GM12878 (cell line): Measurements from ENCODE around the gene QPCT. TPM values are rescaled to one million over a fixed set of nuclear protein-coding genes. Genes with fewer than 3 reads are reported as not detected.

ENCODE experiments used
- ATAC-seq: fragments of 200-7000 bp; cut with Tn5 transposase; 3 replicates; pipeline ENCODE4 v1.9.1; 2020; ENCODE audit warnings: mild to moderate bottlenecking, moderate library complexity
- BruUV-seq: library from RNA; stranded (reverse); fragments of 400-500 nt; replicated peaks from 2 replicates; lab custom pipeline; 2021; lab: Mats Ljungman, UMichigan
- CTCF ChIA-PET: fragments of 300-600 bp; sonication (Branson Sonifier 250); formaldehyde crosslinking; extraction: SDS; loops from one replicate; lab custom pipeline; 2021; ENCODE audit warnings: inconsistent platforms; lab: Yijun Ruan, JAX
- POLR2A ChIA-PET: fragments of 350-600 bp; formaldehyde crosslinking; extraction: SDS; loops from one replicate; lab custom pipeline; 2021; ENCODE audit warnings: inconsistent platforms; lab: Charles Lee
- RAD21 ChIA-PET: fragments of 300-600 bp; sonication (Branson Sonifier 250); formaldehyde crosslinking; loops from one replicate; lab custom pipeline; 2023; ENCODE audit warnings: antibody characterized with exemption; ENCODE audit not compliant: unreplicated experiment; lab: Charles Lee
- SMC1A ChIA-PET: fragments of 300-600 bp; sonication (Branson Sonifier 250); formaldehyde crosslinking; loops from one replicate; lab custom pipeline; 2023; ENCODE audit not compliant: unreplicated experiment, uncharacterized antibody; lab: Charles Lee
- DNase-seq: peaks from one replicate; pipeline ENCODE4 v3.0.0-alpha.2; 2011; ENCODE audit warnings: low read depth, low spot score
- FAIRE-seq: peaks from 3 replicates; lab custom pipeline; 2011; peaks lifted over from hg19 to GRCh38; lab: Jason Lieb, UNC
- H2AFZ ChIP-seq: 2 replicates; pipeline ENCODE4 v1.6.0; 2011; ENCODE audit warnings: low read depth, low read length, control low read depth; ENCODE audit not compliant: control insufficient read depth
- H3K27ac ChIP-seq: 2 replicates; pipeline ENCODE4 v1.5.1; 2011; ENCODE audit warnings: control low read depth; ENCODE audit not compliant: control insufficient read depth, insufficient read depth
- H3K27me3 ChIP-seq, 2 experiments: replicated peaks in 1 of 2; 2 replicates each; pipeline versions ENCODE4 v1.6.0 to v1.6.1; 2011; ENCODE audit warnings: low read length in 1 of 2; ENCODE audit not compliant: control insufficient read depth in 2 of 2, insufficient read depth in 2 of 2
- H3K36me3 ChIP-seq, 2 experiments: 2 replicates each; pipeline ENCODE4 v1.5.1; 2011; ENCODE audit warnings: low read length in 1 of 2; ENCODE audit not compliant: control insufficient read depth in 2 of 2, insufficient read depth in 2 of 2
- H3K4me1 ChIP-seq: 2 replicates; pipeline ENCODE4 v1.6.1; 2011; ENCODE audit warnings: mild to moderate bottlenecking, low read length, moderate library complexity, mixed read lengths; ENCODE audit not compliant: control insufficient read depth, insufficient read depth
- H3K4me2 ChIP-seq: 2 replicates; pipeline ENCODE4 v1.6.0; 2011; ENCODE audit warnings: control low read depth; ENCODE audit not compliant: control insufficient read depth, insufficient read depth
- H3K4me3 ChIP-seq: fragments of 200-600 bp; sonication (generic); 2 replicates; pipeline ENCODE4 v1.5.1; 2016
- H3K79me2 ChIP-seq: 2 replicates; pipeline ENCODE4 v1.6.0; 2011; ENCODE audit warnings: low read length; ENCODE audit not compliant: control insufficient read depth, insufficient read depth
- H3K9ac ChIP-seq: 2 replicates; pipeline ENCODE4 v1.8.0; 2011; ENCODE audit warnings: low read length, control low read depth, mixed read lengths; ENCODE audit not compliant: control insufficient read depth, insufficient read depth
- H3K9me3 ChIP-seq: replicated peaks from 3 replicates; pipeline ENCODE4 v1.5.1; 2011; ENCODE audit warnings: mild to moderate bottlenecking, low read length; ENCODE audit not compliant: control insufficient read depth, insufficient read depth
- H4K20me1 ChIP-seq: 2 replicates; pipeline ENCODE4 v1.6.0; 2011; ENCODE audit not compliant: control insufficient read depth, insufficient read depth
- BCL11A ChIP-seq: IDR thresholded peaks from 2 replicates; pipeline ENCODE4 v1.6.1; 2011; ENCODE audit warnings: low read depth, low read length
- DPF2 ChIP-seq: fragments of 450-650 bp; IDR thresholded peaks from 2 replicates; pipeline ENCODE4 v1.6.1; 2017; ENCODE audit warnings: mild to moderate bottlenecking
- FOS ChIP-seq: IDR thresholded peaks from 3 replicates; pipeline ENCODE4 v1.6.1; 2011; ENCODE audit warnings: borderline replicate concordance; ENCODE audit not compliant: insufficient read length; ENCODE audit errors: extremely low read depth
- GABPA ChIP-seq: IDR thresholded peaks from 2 replicates; pipeline ENCODE4 v1.6.1; 2014; ENCODE audit warnings: antibody characterized with exemption, low read depth, mild to moderate bottlenecking, inconsistent platforms
- IKZF2 ChIP-seq, 2 experiments: fragments of 450-650 bp; IDR thresholded peaks; 2 replicates each; pipeline ENCODE4 v1.6.1; 2017; ENCODE audit warnings: mild to moderate bottlenecking in 2 of 2, moderate library complexity in 2 of 2
- JUND ChIP-seq: IDR thresholded peaks from 2 replicates; pipeline ENCODE4 v1.6.1; 2012; ENCODE audit warnings: low read depth, mild to moderate bottlenecking, low read length, improper control_type of control experiment, moderate library complexity
- KLF5 ChIP-seq: fragments of 450-650 bp; IDR thresholded peaks from 2 replicates; pipeline ENCODE4 v1.6.1; 2014; ENCODE audit warnings: mild to moderate bottlenecking; ENCODE audit not compliant: partially characterized antibody
- NBN ChIP-seq: fragments of 450-650 bp; IDR thresholded peaks from 2 replicates; pipeline ENCODE4 v1.6.1; 2016
- NR2F1 ChIP-seq: fragments of 450-650 bp; conservative IDR thresholded peaks from 2 replicates; pipeline ENCODE4 v1.6.1; 2017; ENCODE audit warnings: mild to moderate bottlenecking
- RFX5 ChIP-seq: IDR thresholded peaks from 2 replicates; pipeline ENCODE4 v1.6.1; 2011; ENCODE audit warnings: low read depth, low read length, improper control_type of control experiment
- SMAD5 ChIP-seq: IDR thresholded peaks from 2 replicates; pipeline ENCODE4 v1.6.1; 2016; ENCODE audit warnings: antibody characterized with exemption, low read depth
- SMARCA5 ChIP-seq: fragments of 450-650 bp; IDR thresholded peaks from 2 replicates; pipeline ENCODE4 v1.6.1; 2017; ENCODE audit warnings: mild to moderate bottlenecking
- STAT1 ChIP-seq: fragments of 450-650 bp; conservative IDR thresholded peaks from 2 replicates; pipeline ENCODE4 v1.6.1; 2014; ENCODE audit warnings: antibody characterized with exemption, mild to moderate bottlenecking
- ZNF274 ChIP-seq: IDR thresholded peaks from one replicate; pipeline ENCODE4 v1.8.0; 2011; ENCODE audit not compliant: insufficient read length, insufficient read depth
- WGBS: methylation state at CpG from one replicate; pipeline ENCODE4 v1.1.6; 2016; ENCODE audit warnings: low lambda C conversion rate; ENCODE audit not compliant: insufficient replicate concordance, insufficient coverage; ENCODE audit errors: missing lambda C conversion rate; 5-methylcytosine and 5-hydroxymethylcytosine counted together
- in situ Hi-C: fragments of 300-500 bp; cut with MboI; formaldehyde crosslinking; loops from 9 replicates; pipeline ENCODE4 v1.14.3; 2018; ENCODE audit warnings: mixed read lengths
- intact Hi-C: fragments of 100-400 bp; cut with micrococcal nuclease; formaldehyde crosslinking; loops from one replicate; pipeline ENCODE4 v1.14.2; 2022; ENCODE audit not compliant: unreplicated experiment
- polyA plus RNA-seq, 11 experiments: library from polyadenylated mRNA; depleted of rRNA in 4 of 11; unstranded in 6 of 11; stranded (reverse) in 5 of 11; fragments of >200 nt; fragmentation: Nextera tagmentation in 4 of 11; fragmentation: Illumina TruSeq in 1 of 11; extraction: Ambion mirVana in 4 of 11; extraction: Trizol in 1 of 11; gene quantifications; 1 replicate in 1 of 11; 2 replicates in 10 of 11; pipeline versions ENCODE4 v1.2.1 to v1.2.3, GENCODE V29; 2011 to 2016; ENCODE audit warnings: inconsistent platforms in 2 of 11, missing spikeins in 2 of 11, low read depth in 1 of 11
- total RNA-seq, 4 experiments: library from RNA; depleted of rRNA in 3 of 4; stranded (reverse); fragments of >200 nt in 3 of 4; fragmentation: Illumina TruSeq in 1 of 4; extraction: Trizol in 1 of 4; gene quantifications; 2 replicates each; pipeline versions ENCODE4 v1.2.1 to v1.2.3, GENCODE V29; 2013 to 2021
- TF ChIP-seq, protein P1 (sequence below): fragments of 450-650 bp; formaldehyde crosslinking; IDR thresholded peaks from 2 replicates; pipeline ENCODE4 v1.5.0; 2022; ENCODE audit warnings: mild to moderate bottlenecking, missing genetic modification characterization
- TF ChIP-seq, protein P2 (sequence below): IDR thresholded peaks from 2 replicates; pipeline ENCODE4 v1.6.1; 2011; ENCODE audit warnings: low read depth, mild to moderate bottlenecking, low read length, moderate library complexity, borderline replicate concordance; ENCODE audit errors: extremely low read depth

Gene QPCT
- total and polyA plus RNA-seq, 10 of the 15 experiments (the other 5 are each of a cell fraction or from before 2014, with no cell fraction given), result 0.14 to 0.86 (median 0.18) TPM; not detected in 1

DNA sequence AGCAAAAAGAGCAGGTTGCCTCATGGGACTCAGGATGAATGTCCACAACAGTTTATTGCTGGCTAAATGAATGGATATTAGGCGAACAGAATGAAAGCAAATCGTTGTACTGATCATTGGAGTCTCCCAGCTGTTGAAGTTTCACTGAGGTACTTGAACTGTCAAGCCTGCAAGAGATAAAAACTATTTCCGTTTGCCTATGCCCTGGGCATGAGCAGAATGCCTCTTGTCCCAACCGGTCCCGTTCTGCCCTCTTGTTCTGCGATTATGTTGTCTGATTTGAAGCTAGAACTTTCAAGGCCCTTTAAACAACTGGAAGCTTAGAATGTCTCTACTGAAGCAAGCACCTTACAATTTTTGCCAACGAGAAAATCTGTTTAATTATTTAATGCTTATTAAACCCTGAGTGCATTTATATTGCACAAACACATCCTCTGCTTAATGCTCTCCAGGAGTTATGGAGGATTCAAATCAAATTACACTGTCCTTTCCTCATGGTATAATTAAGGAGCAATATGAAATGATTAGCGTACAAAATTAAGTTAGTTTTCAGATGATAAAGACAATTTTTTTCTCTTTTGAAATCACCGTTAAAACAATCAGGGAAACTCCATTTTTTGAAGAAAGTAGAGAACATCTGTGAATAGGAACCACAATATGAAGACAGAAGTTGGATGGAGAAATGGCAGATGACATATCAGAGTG, 17.7 kb downstream of the QPCT start:
- intact Hi-C loops, result no loop called here
- Histone ChIP-seq H3K27me3 (peaks cover 2 to 16% of the 10 kb centered on the region in 2 experiments; a peak in 3 of 4 replicates), H3K4me1 (peaks cover 7% of the 10 kb centered on the region), H4K20me1 (no peaks in the 10 kb centered on the region), H3K79me2 (no peaks in the 10 kb centered on the region), H2AFZ (no peak overlapping the region), H3K4me3 (no peak overlapping the region), H3K27ac (no peak overlapping the region), H3K9ac (no peak overlapping the region), H3K9me3 (no peaks in the 10 kb centered on the region), H3K4me2 (no peak overlapping the region), H3K36me3 (no peaks in the 10 kb centered on the region)
- no peak for FAIRE-seq
- no peak for ATAC-seq
- no peak for TF ChIP-seq BCL11A
- TF ChIP-seq GABPA, result no peak
- TF ChIP-seq KLF5, result no peak
- TF ChIP-seq RFX5, result no peak
- TF ChIP-seq SMARCA5, result no peak
- TF ChIP-seq, protein P1, sequence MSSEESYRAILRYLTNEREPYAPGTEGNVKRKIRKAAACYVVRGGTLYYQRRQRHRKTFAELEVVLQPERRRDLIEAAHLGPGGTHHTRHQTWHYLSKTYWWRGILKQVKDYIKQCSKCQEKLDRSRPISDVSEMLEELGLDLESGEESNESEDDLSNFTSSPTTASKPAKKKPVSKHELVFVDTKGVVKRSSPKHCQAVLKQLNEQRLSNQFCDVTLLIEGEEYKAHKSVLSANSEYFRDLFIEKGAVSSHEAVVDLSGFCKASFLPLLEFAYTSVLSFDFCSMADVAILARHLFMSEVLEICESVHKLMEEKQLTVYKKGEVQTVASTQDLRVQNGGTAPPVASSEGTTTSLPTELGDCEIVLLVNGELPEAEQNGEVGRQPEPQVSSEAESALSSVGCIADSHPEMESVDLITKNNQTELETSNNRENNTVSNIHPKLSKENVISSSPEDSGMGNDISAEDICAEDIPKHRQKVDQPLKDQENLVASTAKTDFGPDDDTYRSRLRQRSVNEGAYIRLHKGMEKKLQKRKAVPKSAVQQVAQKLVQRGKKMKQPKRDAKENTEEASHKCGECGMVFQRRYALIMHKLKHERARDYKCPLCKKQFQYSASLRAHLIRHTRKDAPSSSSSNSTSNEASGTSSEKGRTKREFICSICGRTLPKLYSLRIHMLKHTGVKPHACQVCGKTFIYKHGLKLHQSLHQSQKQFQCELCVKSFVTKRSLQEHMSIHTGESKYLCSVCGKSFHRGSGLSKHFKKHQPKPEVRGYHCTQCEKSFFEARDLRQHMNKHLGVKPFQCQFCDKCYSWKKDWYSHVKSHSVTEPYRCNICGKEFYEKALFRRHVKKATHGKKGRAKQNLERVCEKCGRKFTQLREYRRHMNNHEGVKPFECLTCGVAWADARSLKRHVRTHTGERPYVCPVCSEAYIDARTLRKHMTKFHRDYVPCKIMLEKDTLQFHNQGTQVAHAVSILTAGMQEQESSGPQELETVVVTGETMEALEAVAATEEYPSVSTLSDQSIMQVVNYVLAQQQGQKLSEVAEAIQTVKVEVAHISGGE (CRISPR knock-in tag), result no peak
- TF ChIP-seq NR2F1, result no peak
- no peak for TF ChIP-seq SMAD5
- TF ChIP-seq, protein P2, sequence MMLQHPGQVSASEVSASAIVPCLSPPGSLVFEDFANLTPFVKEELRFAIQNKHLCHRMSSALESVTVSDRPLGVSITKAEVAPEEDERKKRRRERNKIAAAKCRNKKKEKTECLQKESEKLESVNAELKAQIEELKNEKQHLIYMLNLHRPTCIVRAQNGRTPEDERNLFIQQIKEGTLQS, result no peak
- no peak for TF ChIP-seq IKZF2 (IDR thresholded peaks at IDR 0.05)
- TF ChIP-seq ZNF274, result no peak
- no peak for TF ChIP-seq JUND
- no peak for TF ChIP-seq STAT1
- TF ChIP-seq DPF2, result no peak
- TF ChIP-seq FOS, result no peak
- TF ChIP-seq NBN, result no peak
- in situ Hi-C loops, result no loop called here
- BruUV-seq, result no TSS peak
- CTCF ChIA-PET, result interaction anchor here (0.6 to 1.8 kb wide), 4 partner anchors 13 to 193 kb away, joined by 3 to 5 read pairs (median 4); no protein-coding TSS in a partner anchor
- RAD21 ChIA-PET, result no interaction called here
- POLR2A ChIA-PET, result no interaction called here
- WGBS, result 73% methylated on average over 9 of the region's 9 CpGs
- SMC1A ChIA-PET, result interaction anchor here (1.0 to 1.5 kb wide), 3 partner anchors 10 to 28 kb away, joined by 3 to 4 read pairs (median 3); no protein-coding TSS in a partner anchor
- no peak for DNase-seq
